ENCODE results near the gene AFDN.

GRCh38 chr6:167995731-167996151, 169.0 kb downstream of the AFDN start:
- TF ChIP-seq ZNF274 (IDR thresholded peaks at IDR 0.05; ENCODE audit: borderline replicate concordance, extremely low read depth, low read length) (no peak), CTCF (IDR thresholded peaks at IDR 0.05; ENCODE audit: control extremely low read depth in 1 of 3, insufficient read depth in 1 of 3, low read depth in 1 of 3, low read length in 3 of 3) (no peak), SP1 (IDR thresholded peaks at IDR 0.05; ENCODE audit: low read depth, low read length) (no peak), MAFK (IDR thresholded peaks at IDR 0.05; ENCODE audit: low read depth, low read length) (no peak), RBBP5 (IDR thresholded peaks at IDR 0.05; ENCODE audit: borderline replicate concordance, low read depth, low read length) (no peak), RAD21 (IDR thresholded peaks at IDR 0.05 in 1 of 2, conservative IDR thresholded peaks at IDR 0.05 in 1 of 2; ENCODE audit: low read depth in 2 of 2, low read length in 2 of 2) (no peak), KDM1A (IDR thresholded peaks at IDR 0.05; ENCODE audit: borderline replicate concordance, low read length) (no peak), JUND (IDR thresholded peaks at IDR 0.05; ENCODE audit: low read length) (no peak)

All from H1 (cell line).